Measurements from ENCODE around the gene GFOD1. TPM values are rescaled to one million over a fixed set of nuclear protein-coding genes. Genes with fewer than 3 reads are reported as not detected.
"Not testable (repeated sequence)": the region's sequence is repeated elsewhere in the genome, so short reads cannot be mapped to it uniquely, and the experiment has no call there.

GFOD1 gene
- total and polyA plus RNA-seq, 8 donors, result 1.4 to 2.7 (median 2.1) TPM

- intact Hi-C loops (cut with DNase I), result no loop called here
- DNase-seq, result no peak
- Histone ChIP-seq H3K27ac (no peak overlapping the region), H3K4me3 (no peak overlapping the region), H3K27me3 (no peaks in the 10 kb centered on the region), H3K9me3 (no peaks in the 10 kb centered on the region), H3K36me3 (no peaks in the 10 kb centered on the region), H3K4me1 (peaks cover 0 to 5% (median 0%) of the 10 kb centered on the region in 3 donors)
- WGBS, 2 donors, result 74 to 86% methylated on average over 9 of the region's 9 CpGs
- FAIRE-seq, result no peak
- ATAC-seq, result no peak
- TF ChIP-seq CTCF (IDR thresholded peaks at IDR 0.05), result no peak
Measured at GRCh38 chr6:13512900-13513299, 25.5 kb upstream of the GFOD1 start.

GRCh38 chr6:13511913-13512717 is 24.7 kb upstream of the GFOD1 start:
- peak in 2 of 6 donors; percentile 23 to 24 for DNase-seq
- Histone ChIP-seq H3K27ac (no peak overlapping the region), H3K36me3 (no peaks in the 10 kb centered on the region), H3K4me1 (peaks cover 0 to 5% (median 0%) of the 10 kb centered on the region in 3 donors), H3K4me3 (no peak overlapping the region), H3K27me3 (no peaks in the 10 kb centered on the region), H3K9me3 (no peaks in the 10 kb centered on the region)
- 84 to 85% methylated on average over 33 of the region's 33 CpGs for WGBS, 2 donors
- FAIRE-seq, result peak; percentile 23
- intact Hi-C loops (cut with DNase I), result no loop called here
- ATAC-seq, result peak in 2 of 4 donors; percentile 27 to 57
- no peak for TF ChIP-seq CTCF (IDR thresholded peaks at IDR 0.05)

DNA sequence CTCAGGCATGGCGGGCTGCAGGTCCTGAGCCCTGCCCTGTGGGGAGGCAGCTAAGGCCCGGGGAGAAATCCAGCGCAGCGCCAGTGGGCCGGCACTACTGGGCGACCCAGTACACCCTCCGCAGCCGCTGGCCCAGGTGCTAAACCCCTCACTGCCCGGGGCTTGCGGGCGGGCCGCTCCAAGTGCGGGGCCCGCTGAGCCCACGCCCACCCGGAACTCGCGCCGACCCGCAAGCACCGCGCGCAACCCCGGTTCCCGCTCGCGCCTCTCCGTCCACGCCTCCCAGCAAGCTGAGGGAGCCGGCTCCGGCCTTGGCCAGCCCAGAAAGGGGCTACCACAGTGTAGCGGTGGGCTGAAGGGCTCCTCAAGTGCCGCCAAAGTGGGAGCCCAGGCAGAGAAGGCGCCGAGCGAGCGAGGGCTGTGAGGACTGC is 23.8 kb upstream of the GFOD1 start:
- not testable (repeated sequence) for H3K27ac ChIP-seq

DNA sequence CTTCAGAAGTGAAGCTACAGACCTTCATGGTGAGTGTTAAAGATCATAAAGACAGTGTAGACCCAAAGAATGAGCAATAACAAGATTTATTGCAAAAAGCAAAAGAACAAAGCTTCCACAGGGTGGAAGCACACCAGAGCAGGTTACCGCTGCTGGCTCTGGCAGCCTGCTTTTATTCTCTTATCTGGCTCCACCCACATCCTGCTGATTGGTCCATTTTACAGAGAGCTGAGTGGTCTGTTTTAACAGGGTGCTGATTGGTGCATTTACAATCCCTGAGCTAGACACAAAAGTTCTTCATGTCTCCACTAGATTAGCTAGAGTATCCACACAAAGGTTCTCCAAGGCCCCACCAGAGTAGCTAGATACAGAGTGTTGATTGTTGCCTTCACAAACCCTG is 23.0 kb upstream of the GFOD1 start:
- H3K4me1 ChIP-seq; ATAC-seq; DNase-seq; H3K4me3 ChIP-seq; H3K9me3 ChIP-seq; FAIRE-seq; H3K36me3 ChIP-seq; intact Hi-C loops (cut with DNase I); H3K27ac ChIP-seq; H3K27me3 ChIP-seq: not testable (repeated sequence)
- WGBS, 2 donors, result 96 to 100% methylated on average over 1 of the region's 1 CpG

More for the DNA sequence above, 23.8 kb upstream of the GFOD1 start:
- H3K4me3 ChIP-seq; FAIRE-seq; H3K9me3 ChIP-seq; intact Hi-C loops (cut with DNase I); H3K4me1 ChIP-seq; ATAC-seq; H3K36me3 ChIP-seq; DNase-seq; H3K27me3 ChIP-seq: not testable (repeated sequence)
- WGBS, 2 donors, result 88 to 89% methylated on average over 36 to 37 of the region's 37 CpGs

- no peaks in the 10 kb centered on the region for H3K27me3 ChIP-seq
- H3K36me3 ChIP-seq, result no peaks in the 10 kb centered on the region
- FAIRE-seq (no peak), DNase-seq (no peak), ATAC-seq (peak in 3 of 4 donors; percentile 53 to 58 (median 58))
- WGBS, 2 donors, result 37 to 45% methylated on average over 13 of the region's 13 CpGs
- H3K9me3 ChIP-seq, result no peaks in the 10 kb centered on the region
- TF ChIP-seq CTCF (IDR thresholded peaks at IDR 0.05), result no peak
- no peak overlapping the region for H3K4me3 ChIP-seq
- H3K4me1 ChIP-seq, result peaks cover 0 to 5% (median 0%) of the 10 kb centered on the region in 3 donors
- no peak overlapping the region for H3K27ac ChIP-seq
- intact Hi-C loops (cut with DNase I), result no loop called here
Measured at GRCh38 chr6:13508711-13509705, 21.6 kb upstream of the GFOD1 start.
